Spleen (tissue), 11 donors: Measurements from ENCODE around the gene PACSIN1. TPM values are rescaled to one million over a fixed set of nuclear protein-coding genes. Genes with fewer than 3 reads are reported as not detected.

Source experiments
- DNase-seq: peaks from one replicate; pipeline ENCODE4 v3.0.0-alpha.2; 2020
- H3K27ac ChIP-seq, 8 donors: fragments of 200-600 bp; sonication (generic) in 7 of 8; 1 replicate in 4 of 8; 2 replicates in 4 of 8; pipeline versions ENCODE4 v1.5.0 to v1.8.0; 2016 to 2021; ENCODE audit warnings: inconsistent platforms in 4 of 8, mild to moderate bottlenecking in 4 of 8, moderate library complexity in 1 of 8
- H3K27me3 ChIP-seq, 7 donors: fragments of 200-600 bp; sonication (generic) in 6 of 7; replicated peaks in 1 of 7; 1 replicate in 4 of 7; 2 replicates in 3 of 7; pipeline versions ENCODE4 v1.5.0 to v1.8.0; 2016 to 2021; ENCODE audit warnings: inconsistent platforms in 3 of 7, mild to moderate bottlenecking in 1 of 7
- H3K36me3 ChIP-seq, 6 donors: fragments of 200-600 bp; sonication (generic) in 5 of 6; 1 replicate in 4 of 6; 2 replicates in 2 of 6; pipeline versions ENCODE4 v1.5.0 to v1.8.0; 2016 to 2021; ENCODE audit warnings: inconsistent platforms in 2 of 6
- H3K4me1 ChIP-seq, 6 donors: fragments of 200-600 bp; sonication (generic) in 5 of 6; 1 replicate in 3 of 6; 2 replicates in 3 of 6; pipeline versions ENCODE4 v1.5.0 to v1.8.0; 2016 to 2021; ENCODE audit warnings: inconsistent platforms in 3 of 6
- H3K4me3 ChIP-seq, 8 donors: fragments of 200-600 bp; sonication (generic) in 7 of 8; 1 replicate in 4 of 8; 2 replicates in 4 of 8; pipeline versions ENCODE4 v1.5.0 to v1.8.0; 2016 to 2021; ENCODE audit warnings: inconsistent platforms in 4 of 8, mild to moderate bottlenecking in 4 of 8, moderate library complexity in 2 of 8
- H3K9me3 ChIP-seq, 8 donors: fragments of 200-600 bp; sonication (generic) in 7 of 8; 1 replicate in 4 of 8; 2 replicates in 4 of 8; pipeline versions ENCODE4 v1.5.0 to v1.8.0; 2016 to 2021; ENCODE audit warnings: inconsistent platforms in 4 of 8
- POLR2A ChIP-seq, 3 donors: fragments of 450-650 bp; IDR thresholded peaks; one replicate each; pipeline ENCODE4 v1.5.1; 2017; ENCODE audit warnings: antibody characterized with exemption in 3 of 3, mild to moderate bottlenecking in 1 of 3
- POLR2AphosphoS5 ChIP-seq, 3 donors: sonication (generic); formaldehyde crosslinking; IDR thresholded peaks; one replicate each; pipeline ENCODE4 v1.5.1; 2017; ENCODE audit warnings: antibody characterized with exemption in 3 of 3
- WGBS, 5 donors: extraction: QIAGEN DNeasy Blood & Tissue Kit in 3 of 5; methylation state at CpG; one replicate each; pipeline versions ENCODE4 v1.1.5 to v1.1.7; 2013 to 2018; 5-methylcytosine and 5-hydroxymethylcytosine counted together
- intact Hi-C: fragments of 100-400 bp; cut with DNase I; formaldehyde crosslinking; loops from one replicate; pipeline ENCODE4 v1.15.0; 2023; ENCODE audit warnings: low total_unique reads
- polyA plus RNA-seq, 3 donors: library from polyadenylated mRNA; stranded (reverse); fragments of 200-250 nt; gene quantifications; one replicate each; pipeline ENCODE4 v1.2.1, GENCODE V29; 2013
- total RNA-seq, 7 donors: library from RNA; depleted of rRNA in 3 of 7; stranded (reverse); fragments of >200 nt in 3 of 7; fragmentation: NEBNext Ultra II Directional in 4 of 7; extraction: Animal tissue kit (Norgen Biotek cat#: 25700) in 4 of 7; gene quantifications; one replicate each; pipeline versions ENCODE4 v1.1.0 to v1.2.1, GENCODE V29; 2016 to 2021
- TF ChIP-seq, protein P1 (sequence below), 11 experiments: fragments of 200-600 bp in 7 of 11; fragments of 450-650 bp in 4 of 11; sonication (generic) in 4 of 11; IDR thresholded peaks in 8 of 11; conservative IDR thresholded peaks in 3 of 11; 1 replicate in 7 of 11; 2 replicates in 4 of 11; pipeline versions ENCODE4 v1.4.0 to v1.8.0; 2016 to 2021; ENCODE audit warnings: antibody characterized with exemption in 11 of 11, inconsistent platforms in 4 of 11, mild to moderate bottlenecking in 1 of 11
- donor health status: healthy with polysubstance abuse.
- donor health status: DM: no; HTN: no; CAD: no; lungs with moderate emphysema.
- donor health status: DM: no; HTN: no; CAD: no.
- donor health status: Bipolar disorder and iron deficiency.
- donor health status: healthy.
- donor health status: DM: no; HTN: no; CAD: no.
- donor health status: DM: yes; HTN: yes; CAD: no.

Gene PACSIN1
- total and polyA plus RNA-seq, 10 donors = 0.66 to 2.8 (median 1.3) TPM

DNA sequence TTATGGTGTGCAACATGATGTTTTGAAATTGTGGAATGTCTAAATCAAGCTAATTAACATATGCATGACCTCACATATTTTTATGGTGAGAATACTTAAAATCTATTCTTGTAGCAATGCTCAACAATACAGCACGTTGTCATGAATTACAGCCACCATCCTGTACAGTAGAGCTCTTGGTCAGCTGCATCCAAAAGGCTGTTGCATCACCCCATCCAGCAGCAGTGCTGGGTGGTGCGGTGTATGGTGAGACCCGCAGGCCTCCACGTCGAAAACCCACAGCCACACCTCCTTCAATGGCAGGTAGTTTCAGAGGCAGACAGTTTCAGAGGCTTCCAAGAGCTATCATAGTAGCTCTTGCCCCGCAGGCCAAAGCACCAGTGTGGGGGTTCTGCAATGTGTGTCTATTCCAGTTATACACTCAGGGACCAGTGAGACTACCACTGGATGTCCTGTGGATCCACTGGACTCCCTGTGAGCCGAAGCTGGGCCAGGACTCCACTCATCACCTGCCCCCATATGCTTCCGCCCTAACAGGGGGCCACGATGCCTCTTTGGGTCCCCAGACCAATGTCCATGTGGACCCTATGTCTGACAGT, 23.4 kb downstream of the PACSIN1 start:
- TF ChIP-seq POLR2A (IDR thresholded peaks at IDR 0.05) = no peak
- TF ChIP-seq POLR2AphosphoS5 (IDR thresholded peaks at IDR 0.05) = no peak
- TF ChIP-seq, protein P1, sequence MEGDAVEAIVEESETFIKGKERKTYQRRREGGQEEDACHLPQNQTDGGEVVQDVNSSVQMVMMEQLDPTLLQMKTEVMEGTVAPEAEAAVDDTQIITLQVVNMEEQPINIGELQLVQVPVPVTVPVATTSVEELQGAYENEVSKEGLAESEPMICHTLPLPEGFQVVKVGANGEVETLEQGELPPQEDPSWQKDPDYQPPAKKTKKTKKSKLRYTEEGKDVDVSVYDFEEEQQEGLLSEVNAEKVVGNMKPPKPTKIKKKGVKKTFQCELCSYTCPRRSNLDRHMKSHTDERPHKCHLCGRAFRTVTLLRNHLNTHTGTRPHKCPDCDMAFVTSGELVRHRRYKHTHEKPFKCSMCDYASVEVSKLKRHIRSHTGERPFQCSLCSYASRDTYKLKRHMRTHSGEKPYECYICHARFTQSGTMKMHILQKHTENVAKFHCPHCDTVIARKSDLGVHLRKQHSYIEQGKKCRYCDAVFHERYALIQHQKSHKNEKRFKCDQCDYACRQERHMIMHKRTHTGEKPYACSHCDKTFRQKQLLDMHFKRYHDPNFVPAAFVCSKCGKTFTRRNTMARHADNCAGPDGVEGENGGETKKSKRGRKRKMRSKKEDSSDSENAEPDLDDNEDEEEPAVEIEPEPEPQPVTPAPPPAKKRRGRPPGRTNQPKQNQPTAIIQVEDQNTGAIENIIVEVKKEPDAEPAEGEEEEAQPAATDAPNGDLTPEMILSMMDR (IDR thresholded peaks at IDR 0.05 in 8 of 11, conservative IDR thresholded peaks at IDR 0.05 in 3 of 11) = no peak
- Histone ChIP-seq H3K36me3 (no peaks in the 10 kb centered on the region), H3K27me3 (no peaks in the 10 kb centered on the region), H3K4me1 (peaks cover 0 to 13% (median 1%) of the 10 kb centered on the region in 6 donors), H3K4me3 (no peak overlapping the region), H3K27ac (no peak overlapping the region), H3K9me3 (no peaks in the 10 kb centered on the region)
- intact Hi-C loops = no loop called here
- WGBS, 5 donors = 73 to 86% (median 81%) methylated on average over 5 to 9 of the region's 9 CpGs
- peak; percentile 59 for DNase-seq

DNA sequence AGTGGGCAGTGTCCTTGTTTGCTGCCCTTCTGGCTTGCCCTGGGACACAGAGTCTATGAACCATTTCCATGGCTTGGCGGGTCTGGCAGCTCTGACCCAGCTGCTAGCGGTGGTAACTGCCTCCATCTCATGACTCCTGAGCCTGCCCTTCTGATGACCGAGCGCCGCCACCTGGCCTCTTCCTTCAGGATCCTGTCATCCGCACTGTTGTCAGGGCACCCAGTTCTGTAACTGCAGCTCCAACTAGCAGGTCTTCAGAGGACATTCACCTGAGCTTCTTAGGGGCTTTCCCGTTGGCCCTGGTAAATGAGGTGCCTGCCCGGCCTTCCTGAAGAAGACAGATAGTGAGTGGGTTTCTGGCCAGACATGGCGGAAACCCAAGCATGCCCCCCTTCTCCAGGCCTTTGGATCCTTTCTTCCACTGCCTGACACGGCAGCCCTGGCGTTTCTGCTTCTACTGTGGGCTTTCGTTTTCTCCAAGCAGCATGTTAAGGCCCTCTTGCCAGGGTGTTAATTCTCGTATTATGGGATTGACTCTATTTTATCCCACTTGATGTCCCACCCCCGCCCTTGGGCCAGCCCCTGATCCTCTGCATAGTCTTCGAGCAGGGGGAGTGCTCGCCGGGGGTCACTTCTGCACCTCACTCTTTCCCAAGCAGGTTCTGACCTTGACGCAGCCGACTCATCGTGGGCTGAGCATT, 24.7 kb downstream of the PACSIN1 start:
- H3K4me1 ChIP-seq = peaks cover 0 to 3% (median 0%) of the 10 kb centered on the region in 6 donors
- no peaks in the 10 kb centered on the region for H3K9me3 ChIP-seq
- no peaks in the 10 kb centered on the region for H3K27me3 ChIP-seq
- H3K4me3 ChIP-seq = no peak overlapping the region
- no peaks in the 10 kb centered on the region for H3K36me3 ChIP-seq
- H3K27ac ChIP-seq = no peak overlapping the region
- peak; percentile 25 for DNase-seq
- TF ChIP-seq, protein P1 (IDR thresholded peaks at IDR 0.05 in 8 of 11, conservative IDR thresholded peaks at IDR 0.05 in 3 of 11) = no peak
- TF ChIP-seq POLR2AphosphoS5 (IDR thresholded peaks at IDR 0.05) (no peak), POLR2A (IDR thresholded peaks at IDR 0.05) (no peak)
- 72 to 83% (median 76%) methylated on average over 20 of the region's 20 CpGs for WGBS, 5 donors
- intact Hi-C loops = no loop called here

DNA sequence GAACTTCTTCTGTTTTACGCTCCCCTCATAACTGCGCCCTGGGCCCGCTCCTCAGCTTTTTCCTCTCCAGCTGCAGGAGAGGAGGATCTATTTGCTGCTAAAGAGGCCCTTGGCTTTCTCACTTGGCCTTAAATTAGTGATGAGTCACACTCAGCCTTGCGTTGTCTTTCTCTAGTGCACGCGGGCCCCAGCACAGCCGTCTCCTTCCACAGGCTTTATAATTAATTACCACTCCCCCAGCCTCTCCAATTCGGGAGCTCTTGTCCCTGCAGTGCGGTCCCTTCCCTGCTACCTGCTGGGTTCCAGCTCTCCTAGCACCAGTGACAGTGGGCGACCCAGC, 25.2 kb downstream of the PACSIN1 start:
- Histone ChIP-seq H3K4me3 (no peak overlapping the region), H3K27ac (no peak overlapping the region), H3K9me3 (no peaks in the 10 kb centered on the region), H3K4me1 (no peaks in the 10 kb centered on the region), H3K36me3 (no peaks in the 10 kb centered on the region), H3K27me3 (no peaks in the 10 kb centered on the region)
- intact Hi-C loops = no loop called here
- WGBS, 5 donors = 45 to 52% (median 48%) methylated on average over 10 of the region's 10 CpGs
- TF ChIP-seq, protein P1 (IDR thresholded peaks at IDR 0.05 in 8 of 11, conservative IDR thresholded peaks at IDR 0.05 in 3 of 11) = no peak
- TF ChIP-seq POLR2AphosphoS5 (IDR thresholded peaks at IDR 0.05) (no peak), POLR2A (IDR thresholded peaks at IDR 0.05) (no peak)
- peak; percentile 41 for DNase-seq

DNA sequence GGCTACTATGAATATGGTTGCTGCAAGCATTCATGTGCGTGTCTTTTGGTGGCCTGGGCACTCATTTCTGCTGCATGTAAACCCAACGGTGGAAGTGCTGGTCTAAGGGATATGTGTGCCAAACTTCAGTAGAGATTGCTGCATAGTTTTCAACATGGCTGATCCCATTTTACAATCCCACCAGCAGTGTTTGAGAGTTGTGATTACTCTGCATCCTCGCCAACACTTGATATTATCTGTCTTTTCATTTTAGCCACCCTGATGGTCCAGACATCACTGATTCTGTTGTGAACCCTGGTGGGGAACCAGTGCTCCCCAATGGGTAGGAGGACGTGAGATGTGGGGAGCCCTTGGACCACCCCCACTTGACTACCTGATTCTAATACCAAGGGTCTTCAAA, 27.5 kb downstream of the PACSIN1 start:
- Histone ChIP-seq H3K4me1 (no peaks in the 10 kb centered on the region), H3K9me3 (no peaks in the 10 kb centered on the region), H3K36me3 (no peaks in the 10 kb centered on the region), H3K27me3 (no peaks in the 10 kb centered on the region), H3K4me3 (no peak overlapping the region), H3K27ac (no peak overlapping the region)
- TF ChIP-seq POLR2A (IDR thresholded peaks at IDR 0.05) = no peak
- no peak for TF ChIP-seq POLR2AphosphoS5 (IDR thresholded peaks at IDR 0.05)
- TF ChIP-seq, protein P1 (IDR thresholded peaks at IDR 0.05 in 8 of 11, conservative IDR thresholded peaks at IDR 0.05 in 3 of 11) = no peak
- 70 to 81% (median 75%) methylated on average over 4 of the region's 4 CpGs for WGBS, 5 donors
- intact Hi-C loops = no loop called here
- no peak for DNase-seq
